Ascending aorta (tissue), 2 donors: ENCODE measurements around the gene PEDS1. TPM values are rescaled to one million over a fixed set of nuclear protein-coding genes. Genes with fewer than 3 reads are reported as not detected.

ENCODE experiments used
- DNase-seq, 2 donors: peaks; one replicate each; pipeline ENCODE4 v3.0.0-alpha.2; 2019; ENCODE audit warnings: low spot score in 2 of 2
- H3K27ac ChIP-seq, 2 donors: fragments of 200-600 bp; sonication (generic); one replicate each; pipeline ENCODE4 v1.5.1; 2016 to 2017; ENCODE audit warnings: mild to moderate bottlenecking in 1 of 2
- H3K27me3 ChIP-seq: fragments of 200-600 bp; sonication (generic); one replicate; pipeline ENCODE4 v1.5.1; 2017
- H3K36me3 ChIP-seq, 2 donors: fragments of 200-600 bp; sonication (generic); one replicate each; pipeline ENCODE4 v1.5.1; 2016
- H3K4me1 ChIP-seq, 2 donors: fragments of 200-600 bp; sonication (generic); one replicate each; pipeline ENCODE4 v1.5.1; 2016 to 2017; ENCODE audit warnings: mild to moderate bottlenecking in 1 of 2
- H3K4me3 ChIP-seq, 2 donors: fragments of 200-600 bp; sonication (generic); one replicate each; pipeline ENCODE4 v1.5.1; 2016 to 2017; ENCODE audit warnings: mild to moderate bottlenecking in 1 of 2
- H3K9me3 ChIP-seq, 2 donors: fragments of 200-600 bp; sonication (generic); one replicate each; pipeline ENCODE4 v1.5.1; 2016
- CTCF ChIP-seq, 3 experiments: fragments of 200-600 bp in 2 of 3; fragments of 450-650 bp in 1 of 3; sonication (generic) in 2 of 3; IDR thresholded peaks; one replicate each; pipeline ENCODE4 v1.5.1; 2016 to 2019; ENCODE audit warnings: antibody characterized with exemption in 3 of 3, mild to moderate bottlenecking in 1 of 3, moderate library complexity in 1 of 3
- intact Hi-C: fragments of 100-400 bp; cut with DNase I; formaldehyde crosslinking; loops from one replicate; pipeline ENCODE4 v1.15.1; 2023
- total RNA-seq: library from RNA; depleted of rRNA; stranded (reverse); fragments of >200 nt; gene quantifications from one replicate; pipeline ENCODE4 v1.1.0, GENCODE V29; 2016

Gene PEDS1
- total RNA-seq, 1 donor from 2014 or later: 23.9 TPM

GRCh38 chr20:50144362-50144761 is 9.2 kb downstream of the PEDS1 start:
- H3K27ac ChIP-seq: peak overlapping the region; percentile 64 to 65
- peaks cover 3 to 18% of the 10 kb centered on the region in 2 donors for H3K4me1 ChIP-seq

GRCh38 chr20:50142812-50143211 is 10.7 kb downstream of the PEDS1 start:
- TF ChIP-seq CTCF (IDR thresholded peaks at IDR 0.05): no peak
- no peaks in the 10 kb centered on the region for H3K9me3 ChIP-seq
- no peak for DNase-seq
- H3K27me3 ChIP-seq: no peaks in the 10 kb centered on the region
- intact Hi-C loops: no loop called here
- H3K4me3 ChIP-seq: no peak overlapping the region
- H3K36me3 ChIP-seq: peaks cover 17 to 23% of the 10 kb centered on the region in 2 donors
- H3K4me1 ChIP-seq: peaks cover 3 to 18% of the 10 kb centered on the region in 2 donors
- H3K27ac ChIP-seq: peak overlapping the region in 1 of 2 donors; percentile 10

More at GRCh38 chr20:50144362-50144761, 9.2 kb downstream of the PEDS1 start:
- Histone ChIP-seq H3K27me3 (no peaks in the 10 kb centered on the region), H3K9me3 (no peaks in the 10 kb centered on the region), H3K4me3 (no peak overlapping the region), H3K36me3 (peaks cover 27 to 29% of the 10 kb centered on the region in 2 donors)
- no peak for TF ChIP-seq CTCF (IDR thresholded peaks at IDR 0.05)
- intact Hi-C loops: no loop called here
- peak; percentile 48 to 90 for DNase-seq

GRCh38 chr20:50141811-50142561 is 11.5 kb downstream of the PEDS1 start:
- no peaks in the 10 kb centered on the region for H3K27me3 ChIP-seq

GRCh38 chr20:50141018-50141675 is 12.4 kb downstream of the PEDS1 start:
- H3K27ac ChIP-seq: no peak overlapping the region
- H3K36me3 ChIP-seq: peaks cover 21 to 26% of the 10 kb centered on the region in 2 donors
- no peak overlapping the region for H3K4me3 ChIP-seq
- H3K27me3 ChIP-seq: no peaks in the 10 kb centered on the region
- DNase-seq: no peak
- peaks cover 0 to 8% of the 10 kb centered on the region in 2 donors for H3K4me1 ChIP-seq
- intact Hi-C loops: no loop called here
- TF ChIP-seq CTCF (IDR thresholded peaks at IDR 0.05): no peak
- H3K9me3 ChIP-seq: no peaks in the 10 kb centered on the region

More at GRCh38 chr20:50141811-50142561, 11.5 kb downstream of the PEDS1 start:
- H3K27ac ChIP-seq: no peak overlapping the region
- no peak for TF ChIP-seq CTCF (IDR thresholded peaks at IDR 0.05)
- no peaks in the 10 kb centered on the region for H3K9me3 ChIP-seq
- DNase-seq: no peak
- intact Hi-C loops: no loop called here
- H3K4me3 ChIP-seq: no peak overlapping the region
- peaks cover 0 to 12% of the 10 kb centered on the region in 2 donors for H3K4me1 ChIP-seq
- H3K36me3 ChIP-seq: peaks cover 21 to 23% of the 10 kb centered on the region in 2 donors

GRCh38 chr20:50140339-50140859 is 13.1 kb downstream of the PEDS1 start:
- peaks cover 0 to 6% of the 10 kb centered on the region in 2 donors for H3K4me1 ChIP-seq
- H3K9me3 ChIP-seq: no peaks in the 10 kb centered on the region
- no peaks in the 10 kb centered on the region for H3K27me3 ChIP-seq
- no peak overlapping the region for H3K27ac ChIP-seq
- no peak overlapping the region for H3K4me3 ChIP-seq
- intact Hi-C loops: no loop called here
- no peak for TF ChIP-seq CTCF (IDR thresholded peaks at IDR 0.05)
- no peak for DNase-seq
- peaks cover 21 to 26% of the 10 kb centered on the region in 2 donors for H3K36me3 ChIP-seq
